Spleen (tissue), 7 donors: ENCODE measurements around the gene TSC22D2.

Experiments
- CTCF ChIP-seq, 11 experiments: fragments of 200-600 bp in 7 of 11; fragments of 450-650 bp in 4 of 11; sonication (generic) in 4 of 11; IDR thresholded peaks in 8 of 11; conservative IDR thresholded peaks in 3 of 11; 1 replicate in 7 of 11; 2 replicates in 4 of 11; pipeline versions ENCODE4 v1.4.0 to v1.8.0; 2016 to 2021; ENCODE audit warnings: antibody characterized with exemption in 11 of 11, inconsistent platforms in 4 of 11, mild to moderate bottlenecking in 1 of 11
- POLR2A ChIP-seq, 3 donors: fragments of 450-650 bp; IDR thresholded peaks; one replicate each; pipeline ENCODE4 v1.5.1; 2017; ENCODE audit warnings: antibody characterized with exemption in 3 of 3, mild to moderate bottlenecking in 1 of 3
- POLR2AphosphoS5 ChIP-seq, 3 donors: sonication (generic); formaldehyde crosslinking; IDR thresholded peaks; one replicate each; pipeline ENCODE4 v1.5.1; 2017; ENCODE audit warnings: antibody characterized with exemption in 3 of 3
- donor health status: DM: no; HTN: no; CAD: no; lungs with moderate emphysema.
- donor health status: DM: no; HTN: no; CAD: no.
- donor health status: DM: no; HTN: no; CAD: no.

DNA sequence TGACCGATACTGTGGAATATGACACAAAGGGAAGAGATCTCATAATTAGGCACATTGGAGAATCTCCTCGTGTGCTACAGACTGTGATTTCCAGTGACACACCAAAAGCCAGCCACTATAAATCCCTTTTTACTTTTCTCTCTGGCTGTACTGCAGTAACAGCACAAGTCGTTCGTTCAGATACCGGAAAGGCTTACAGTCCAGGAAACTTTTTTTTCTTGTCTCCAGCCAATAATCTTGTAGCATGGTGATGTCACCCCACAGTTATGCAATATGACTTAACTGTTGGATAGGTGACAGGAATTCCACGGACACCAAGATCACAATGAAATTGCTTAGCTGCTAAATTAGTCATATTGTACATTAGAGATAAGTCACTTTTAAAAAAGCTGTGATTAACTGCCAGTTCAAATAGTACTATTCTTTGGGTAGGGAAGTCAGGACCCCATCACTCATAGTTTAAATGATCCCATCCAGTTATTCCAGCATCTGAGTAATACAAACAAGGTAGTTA, 36.3 kb upstream of the TSC22D2 start:
- TF ChIP-seq CTCF (IDR thresholded peaks at IDR 0.05 in 8 of 11, conservative IDR thresholded peaks at IDR 0.05 in 3 of 11) (no peak), POLR2AphosphoS5 (IDR thresholded peaks at IDR 0.05) (peak in 1 of 3 donors; percentile 72), POLR2A (IDR thresholded peaks at IDR 0.05) (no peak)
